ENCODE measurements around the gene CCHCR1.

DNA sequence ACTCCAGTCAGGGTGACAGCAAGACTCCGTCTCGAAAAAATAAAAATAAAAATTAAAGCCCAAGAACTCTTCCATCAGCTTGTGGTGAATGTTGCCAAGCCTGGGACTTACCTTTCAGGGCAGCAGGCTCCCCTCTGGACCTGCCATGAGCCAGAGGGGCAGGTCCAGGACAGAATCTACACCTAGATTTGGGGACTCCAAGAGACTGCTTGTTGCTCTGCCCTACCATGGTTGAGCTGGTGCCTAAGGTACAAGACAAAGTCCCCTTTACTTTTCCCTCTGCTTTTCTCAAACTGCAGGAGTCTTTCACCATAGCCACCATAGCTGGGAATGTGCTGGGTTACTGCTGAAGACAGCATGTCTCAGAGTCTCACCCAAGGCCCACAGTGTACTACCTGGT lies 54.5 kb downstream of the CCHCR1 start:
- TF ChIP-seq, protein P1, sequence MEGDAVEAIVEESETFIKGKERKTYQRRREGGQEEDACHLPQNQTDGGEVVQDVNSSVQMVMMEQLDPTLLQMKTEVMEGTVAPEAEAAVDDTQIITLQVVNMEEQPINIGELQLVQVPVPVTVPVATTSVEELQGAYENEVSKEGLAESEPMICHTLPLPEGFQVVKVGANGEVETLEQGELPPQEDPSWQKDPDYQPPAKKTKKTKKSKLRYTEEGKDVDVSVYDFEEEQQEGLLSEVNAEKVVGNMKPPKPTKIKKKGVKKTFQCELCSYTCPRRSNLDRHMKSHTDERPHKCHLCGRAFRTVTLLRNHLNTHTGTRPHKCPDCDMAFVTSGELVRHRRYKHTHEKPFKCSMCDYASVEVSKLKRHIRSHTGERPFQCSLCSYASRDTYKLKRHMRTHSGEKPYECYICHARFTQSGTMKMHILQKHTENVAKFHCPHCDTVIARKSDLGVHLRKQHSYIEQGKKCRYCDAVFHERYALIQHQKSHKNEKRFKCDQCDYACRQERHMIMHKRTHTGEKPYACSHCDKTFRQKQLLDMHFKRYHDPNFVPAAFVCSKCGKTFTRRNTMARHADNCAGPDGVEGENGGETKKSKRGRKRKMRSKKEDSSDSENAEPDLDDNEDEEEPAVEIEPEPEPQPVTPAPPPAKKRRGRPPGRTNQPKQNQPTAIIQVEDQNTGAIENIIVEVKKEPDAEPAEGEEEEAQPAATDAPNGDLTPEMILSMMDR (IDR thresholded peaks at IDR 0.05): no peak
- no peak for TF ChIP-seq POLR2A (IDR thresholded peaks at IDR 0.05)
